Ishikawa (cell line): ENCODE results near the gene NKAIN2.

Experiments
- EP300 ChIP-seq: IDR thresholded peaks from 2 replicates; pipeline ENCODE4 v1.6.1; 2012; ENCODE audit warnings: borderline replicate concordance
- TAF1 ChIP-seq: IDR thresholded peaks from 2 replicates; pipeline ENCODE4 v1.6.1; 2012; ENCODE audit warnings: low read depth, mild to moderate bottlenecking
- YY1 ChIP-seq: IDR thresholded peaks from 2 replicates; pipeline ENCODE4 v1.6.1; 2012; ENCODE audit warnings: low read depth
- ZBTB7A ChIP-seq: IDR thresholded peaks from 2 replicates; pipeline ENCODE4 v1.6.1; 2012; ENCODE audit warnings: low read depth

GRCh38 chr6:123771126-123771525 lies 32.5 kb upstream of the NKAIN2 start:
- no peak for TF ChIP-seq YY1
- TF ChIP-seq ZBTB7A, result no peak
- no peak for TF ChIP-seq EP300
- no peak for TF ChIP-seq TAF1
